Smooth muscle cell (in vitro differentiated cells): ENCODE data around the gene SV2C. TPM values are rescaled to one million over a fixed set of nuclear protein-coding genes. Genes with fewer than 3 reads are reported as not detected.

ENCODE experiments used
- DNase-seq: peaks from one replicate; lab custom pipeline; 2025; ENCODE audit not compliant: unreplicated experiment; lab: John Stamatoyannopoulos, UW
- H2AFZ ChIP-seq: fragments of 200-600 bp; sonication (generic); 2 replicates; pipeline ENCODE4 v1.6.0; 2016; ENCODE audit warnings: antibody characterized with exemption, low read depth, mild to moderate bottlenecking
- H3F3A ChIP-seq: fragments of 200-600 bp; sonication (generic); 2 replicates; pipeline ENCODE4 v1.6.0; 2017; ENCODE audit warnings: antibody characterized with exemption, low read depth
- H3K27ac ChIP-seq: fragments of 200-600 bp; sonication (generic); 2 replicates; pipeline ENCODE4 v1.5.1; 2016; ENCODE audit warnings: low read depth, mild to moderate bottlenecking
- H3K27me3 ChIP-seq: fragments of 200-600 bp; sonication (generic); 2 replicates; pipeline ENCODE4 v1.6.1; 2016; ENCODE audit warnings: low read depth, mild to moderate bottlenecking
- H3K36me3 ChIP-seq: fragments of 200-600 bp; sonication (generic); 2 replicates; pipeline ENCODE4 v1.5.1; 2016; ENCODE audit warnings: low read depth
- H3K4me1 ChIP-seq: fragments of 200-600 bp; sonication (generic); 2 replicates; pipeline ENCODE4 v1.5.1; 2016; ENCODE audit warnings: low read depth
- H3K4me2 ChIP-seq: fragments of 200-600 bp; sonication (generic); 2 replicates; pipeline ENCODE4 v1.6.0; 2016; ENCODE audit warnings: mild to moderate bottlenecking
- H3K4me3 ChIP-seq: fragments of 200-600 bp; sonication (generic); 2 replicates; pipeline ENCODE4 v1.5.1; 2016; ENCODE audit warnings: mild to moderate bottlenecking
- H3K79me2 ChIP-seq: fragments of 200-600 bp; sonication (generic); 2 replicates; pipeline ENCODE4 v1.6.0; 2016; ENCODE audit warnings: low read depth, mild to moderate bottlenecking
- H3K9ac ChIP-seq: fragments of 200-600 bp; sonication (generic); 2 replicates; pipeline ENCODE4 v1.6.0; 2016; ENCODE audit warnings: low read depth
- H3K9me3 ChIP-seq: fragments of 200-600 bp; sonication (generic); replicated peaks from 2 replicates; pipeline ENCODE4 v1.5.1; 2016; ENCODE audit warnings: low read depth
- H4K20me1 ChIP-seq: fragments of 200-600 bp; sonication (generic); 2 replicates; pipeline ENCODE4 v1.6.0; 2016; ENCODE audit warnings: low read depth
- WGBS: methylation state at CpG from one replicate; pipeline ENCODE4 v1.1.7; 2016; ENCODE audit warnings: low lambda C conversion rate; 5-methylcytosine and 5-hydroxymethylcytosine counted together
- polyA plus RNA-seq: library from polyadenylated mRNA; unstranded; fragments of >200 nt; fragmentation: Nextera tagmentation; extraction: Ambion mirVana; gene quantifications from 2 replicates; pipeline ENCODE4 v1.2.1, GENCODE V29; 2016
- small RNA-seq: library from RNA; depleted of rRNA; stranded (forward); fragments of <200 nt; gene quantifications from one replicate; pipeline ENCODE3, GENCODE V24; 2014
- total RNA-seq: library from RNA; depleted of rRNA; stranded (reverse); fragments of >200 nt; gene quantifications from 2 replicates; pipeline ENCODE4 v1.2.3, GENCODE V29; 2014
- TF ChIP-seq, protein P1 (sequence below): fragments of 200-600 bp; sonication (generic); IDR thresholded peaks from 2 replicates; pipeline ENCODE4 v1.5.1; 2017; ENCODE audit warnings: borderline replicate concordance, mild to moderate bottlenecking, antibody characterized with exemption; ENCODE audit not compliant: insufficient read depth, poor library complexity, severe bottlenecking

Gene SV2C
- total and polyA plus RNA-seq, 2 experiments from 2014 or later = not detected

- H3K27me3 ChIP-seq = peaks cover 12% of the 10 kb centered on the region
- WGBS = under 1% methylated on average over 88 of the region's 92 CpGs
- no peaks in the 10 kb centered on the region for H3F3A ChIP-seq
- peak; percentile 55 for DNase-seq
- no peaks in the 10 kb centered on the region for H3K79me2 ChIP-seq
- TF ChIP-seq, protein P1, sequence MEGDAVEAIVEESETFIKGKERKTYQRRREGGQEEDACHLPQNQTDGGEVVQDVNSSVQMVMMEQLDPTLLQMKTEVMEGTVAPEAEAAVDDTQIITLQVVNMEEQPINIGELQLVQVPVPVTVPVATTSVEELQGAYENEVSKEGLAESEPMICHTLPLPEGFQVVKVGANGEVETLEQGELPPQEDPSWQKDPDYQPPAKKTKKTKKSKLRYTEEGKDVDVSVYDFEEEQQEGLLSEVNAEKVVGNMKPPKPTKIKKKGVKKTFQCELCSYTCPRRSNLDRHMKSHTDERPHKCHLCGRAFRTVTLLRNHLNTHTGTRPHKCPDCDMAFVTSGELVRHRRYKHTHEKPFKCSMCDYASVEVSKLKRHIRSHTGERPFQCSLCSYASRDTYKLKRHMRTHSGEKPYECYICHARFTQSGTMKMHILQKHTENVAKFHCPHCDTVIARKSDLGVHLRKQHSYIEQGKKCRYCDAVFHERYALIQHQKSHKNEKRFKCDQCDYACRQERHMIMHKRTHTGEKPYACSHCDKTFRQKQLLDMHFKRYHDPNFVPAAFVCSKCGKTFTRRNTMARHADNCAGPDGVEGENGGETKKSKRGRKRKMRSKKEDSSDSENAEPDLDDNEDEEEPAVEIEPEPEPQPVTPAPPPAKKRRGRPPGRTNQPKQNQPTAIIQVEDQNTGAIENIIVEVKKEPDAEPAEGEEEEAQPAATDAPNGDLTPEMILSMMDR = peak; percentile 76
- H4K20me1 ChIP-seq = no peaks in the 10 kb centered on the region
- peak within 1 kb of the TSS; percentile 49 for H3K9ac ChIP-seq
- H3K4me3 ChIP-seq = peak within 1 kb of the TSS; percentile 71
- H2AFZ ChIP-seq = peak within 1 kb of the TSS; percentile 90
- H3K4me1 ChIP-seq = peaks cover 4% of the 10 kb centered on the region
- no peaks in the 10 kb centered on the region for H3K36me3 ChIP-seq
- H3K27ac ChIP-seq = peak within 1 kb of the TSS; percentile 6
- H3K4me2 ChIP-seq = peak within 1 kb of the TSS; percentile 89
- no peaks in the 10 kb centered on the region for H3K9me3 ChIP-seq
Observed at GRCh38 chr5:76402886-76403765, 319.9 kb downstream of the SV2C start, which contains the start of gene IQGAP2. Gene IQGAP2 (plus strand): TSS chr5:76403285. CDS start chr5:76403546, 261 bp downstream.

Small RNA genes lying within 50 kb of the gene (small RNA-seq; reads per million reads assigned to genes)
- gene AC113404.2 (not detected), gene RNA5SP186 (not detected)
